NCI-H1092 (cell line): Measurements from ENCODE around the gene AQP1.

Source experiments
- DNase-seq: peaks from one replicate; lab custom pipeline; 2025; lab: John Stamatoyannopoulos, UW

Gene AQP1

DNA sequence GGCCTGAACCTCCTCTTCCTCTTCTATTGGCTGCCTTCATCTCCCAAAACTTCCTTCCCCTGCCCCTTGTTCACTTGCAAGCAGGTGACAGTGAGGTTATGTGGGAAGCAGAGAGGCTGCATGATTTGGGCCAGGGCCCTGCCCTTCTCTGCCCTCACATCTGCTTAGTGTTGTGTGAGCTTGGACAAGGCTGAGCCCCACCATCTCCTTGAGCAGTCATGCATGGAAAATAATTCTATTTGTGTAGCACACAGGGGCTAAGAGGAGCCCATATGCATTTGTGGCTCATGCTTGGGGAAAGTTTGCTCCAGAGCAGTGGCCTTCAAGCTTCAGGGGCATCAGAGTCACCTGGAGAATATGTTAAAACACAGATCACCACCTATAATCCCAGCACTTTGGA, 26.8 kb upstream of the AQP1 start:
- DNase-seq: no peak

DNA sequence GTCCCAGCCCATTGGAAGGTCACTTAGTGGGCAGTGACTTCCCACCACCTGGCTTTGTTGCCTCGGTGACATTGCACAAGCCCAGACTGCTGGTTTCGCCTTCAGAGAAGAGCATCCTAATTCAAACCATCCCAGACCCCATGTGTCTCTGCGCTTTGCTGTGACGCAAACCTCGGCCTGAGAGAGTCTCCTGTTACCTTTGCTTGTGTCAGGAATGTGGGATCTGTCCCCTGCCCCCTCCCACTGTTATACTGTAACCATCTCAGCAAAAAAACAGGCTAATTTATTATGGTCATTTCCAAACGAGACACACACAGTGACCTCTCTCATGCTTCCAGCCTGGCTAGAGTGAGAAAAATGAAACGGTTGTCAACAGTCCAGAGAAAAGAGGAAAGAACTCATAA, 25.0 kb upstream of the AQP1 start:
- DNase-seq: no peak

DNA sequence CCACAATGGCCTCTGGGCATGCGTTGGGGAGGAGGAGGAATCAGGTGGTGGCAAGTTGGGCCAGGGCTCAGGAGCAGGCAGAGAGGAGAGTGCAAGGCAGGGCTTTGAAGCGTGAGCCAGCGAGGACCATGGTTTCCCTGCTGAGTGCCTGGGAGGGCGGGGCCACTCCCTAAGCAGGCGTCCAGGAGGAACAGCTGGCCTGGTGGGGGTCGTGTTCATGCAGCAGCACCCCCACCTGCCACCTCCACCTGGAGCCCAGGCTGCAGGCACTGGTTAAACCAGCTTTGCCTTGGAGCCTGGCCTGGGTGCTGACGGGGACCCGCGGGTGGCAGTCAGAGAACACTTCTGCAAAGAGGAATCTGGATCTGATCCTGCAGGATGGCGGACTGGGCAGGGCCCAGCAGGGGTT, 24.2 kb upstream of the AQP1 start:
- DNase-seq: no peak

DNA sequence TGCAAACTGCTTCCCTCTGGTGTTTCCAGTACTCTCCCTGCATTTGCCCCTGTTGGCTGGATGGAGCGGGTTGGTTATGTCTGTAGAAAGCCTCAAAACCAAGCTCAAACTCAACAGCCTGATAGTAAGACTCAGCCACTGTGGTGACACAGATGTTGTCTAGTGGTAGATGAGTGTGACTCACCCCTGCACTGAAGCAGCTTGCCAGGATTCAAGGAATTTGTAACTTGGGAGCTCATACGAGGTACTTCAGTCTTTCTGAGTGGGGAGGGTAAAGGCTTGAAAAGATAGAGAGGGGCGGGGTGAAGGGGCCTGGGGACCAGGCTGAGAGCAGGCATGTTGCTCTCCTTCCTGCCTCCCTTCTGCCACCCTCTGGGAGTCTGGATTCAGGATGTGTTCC, 22.9 kb upstream of the AQP1 start:
- DNase-seq: no peak

DNA sequence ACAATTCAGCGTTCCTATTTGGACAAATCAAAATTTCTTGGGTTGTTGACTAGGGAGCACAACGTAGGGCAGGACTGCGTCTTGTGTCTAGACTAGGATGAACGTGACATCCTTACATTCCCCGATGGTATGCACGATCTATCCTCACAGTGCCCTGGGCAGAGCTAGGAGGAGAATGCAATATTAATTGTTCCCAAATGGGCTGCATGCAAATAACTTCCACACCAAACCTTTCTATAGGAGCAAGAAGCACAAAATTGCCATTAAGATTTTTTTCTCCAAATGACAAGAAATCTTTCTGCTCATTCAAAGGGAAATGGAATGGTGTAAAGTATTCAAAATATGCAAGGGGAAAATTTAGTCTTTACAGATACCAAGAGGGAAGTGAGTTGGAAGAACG, 21.4 kb upstream of the AQP1 start:
- DNase-seq: no peak

DNA sequence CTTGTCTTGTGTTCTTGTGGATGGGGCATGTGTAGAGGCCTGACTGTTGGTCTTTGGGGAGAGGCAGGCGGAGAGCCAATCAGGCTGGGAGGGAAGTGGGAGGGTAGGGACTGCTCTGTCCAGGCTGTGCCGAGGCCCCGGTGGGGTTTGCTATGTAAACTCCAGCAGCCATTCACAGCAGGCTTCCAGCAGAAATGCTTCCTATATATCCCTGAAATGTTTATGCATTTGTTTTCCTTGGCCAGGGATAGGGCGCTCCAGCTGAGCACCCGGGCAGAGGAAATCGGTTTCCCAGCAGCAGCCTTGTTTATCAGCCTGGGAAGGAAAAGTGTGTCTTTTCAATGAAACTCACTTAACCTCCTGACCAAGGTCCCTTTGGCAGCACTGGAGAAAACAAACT, 18.3 kb upstream of the AQP1 start:
- no peak for DNase-seq

DNA sequence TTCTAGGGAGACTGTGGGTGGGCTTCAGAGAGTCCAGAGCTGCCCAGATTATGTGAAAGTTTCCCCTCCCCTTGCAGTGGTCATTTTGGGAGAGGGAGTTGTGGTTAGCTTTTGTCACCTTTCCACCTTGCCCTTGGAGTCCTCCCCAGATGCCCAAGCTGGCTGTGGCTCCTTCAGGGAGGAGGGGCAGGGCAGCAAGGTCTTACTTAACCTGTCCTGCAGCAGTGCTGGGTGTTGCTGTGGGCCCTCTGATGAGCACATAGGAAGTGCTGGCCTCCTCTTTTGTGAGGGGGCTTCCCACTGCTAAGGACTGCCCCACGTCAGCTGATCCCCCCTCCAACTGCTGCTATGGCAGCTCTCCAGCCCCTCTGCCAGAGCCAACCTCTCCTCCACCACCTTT, 17.6 kb upstream of the AQP1 start:
- DNase-seq: no peak

DNA sequence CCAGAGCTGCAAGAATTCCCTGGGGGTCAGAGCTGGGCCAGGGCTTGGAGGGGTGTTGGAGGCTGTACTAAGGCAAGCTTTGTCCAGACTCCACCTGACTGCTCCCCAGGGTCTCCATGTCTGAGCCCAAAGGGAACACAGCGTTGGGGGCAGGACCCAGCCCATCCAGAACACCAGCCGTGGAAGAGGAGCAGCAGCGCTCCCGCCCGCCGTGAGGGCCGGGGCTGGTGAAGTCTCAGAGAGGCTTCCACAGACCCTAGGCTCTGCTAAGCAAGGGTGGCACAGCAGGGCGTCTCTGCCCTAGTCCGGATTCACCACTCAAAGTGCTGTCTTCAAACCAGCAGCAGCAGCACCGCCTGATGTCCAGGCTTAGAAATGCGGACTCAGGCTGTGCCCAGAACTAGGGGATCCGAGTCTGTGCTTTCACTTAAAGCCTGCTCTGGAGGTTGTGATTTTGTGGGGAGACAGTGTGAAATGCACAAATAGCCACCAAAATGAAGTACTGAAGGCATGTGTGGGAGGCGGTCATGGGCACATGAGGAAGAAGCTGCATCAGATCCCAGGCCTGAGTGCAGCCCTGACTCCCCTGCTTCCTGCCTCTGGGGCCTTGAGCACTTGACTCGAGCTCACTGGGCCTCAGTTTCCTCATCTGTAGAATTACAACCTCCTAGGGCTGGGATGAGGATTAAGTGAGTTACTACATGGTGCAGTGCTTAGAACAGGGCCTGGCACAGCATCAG, 16.6 kb upstream of the AQP1 start:
- no peak for DNase-seq

DNA sequence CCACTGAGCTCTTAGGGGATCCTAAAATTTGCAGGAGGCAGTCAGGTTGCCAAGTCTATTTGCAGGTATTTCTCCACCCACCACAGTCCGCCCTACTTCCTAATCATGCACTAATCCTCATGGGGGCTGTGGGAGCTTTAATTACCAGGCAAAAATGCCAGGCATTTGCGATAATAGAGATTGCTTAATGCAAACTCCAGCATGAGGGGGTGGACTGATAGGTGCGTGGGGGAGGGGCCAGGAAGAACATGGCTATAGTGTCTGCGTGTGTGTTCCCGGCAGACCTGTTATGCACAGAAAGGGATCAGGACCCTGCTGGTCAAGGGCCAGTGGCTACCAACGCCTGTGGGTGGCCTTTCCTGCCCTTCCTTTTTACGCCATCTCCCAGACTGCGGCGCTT, 15.6 kb upstream of the AQP1 start:
- DNase-seq: no peak

DNA sequence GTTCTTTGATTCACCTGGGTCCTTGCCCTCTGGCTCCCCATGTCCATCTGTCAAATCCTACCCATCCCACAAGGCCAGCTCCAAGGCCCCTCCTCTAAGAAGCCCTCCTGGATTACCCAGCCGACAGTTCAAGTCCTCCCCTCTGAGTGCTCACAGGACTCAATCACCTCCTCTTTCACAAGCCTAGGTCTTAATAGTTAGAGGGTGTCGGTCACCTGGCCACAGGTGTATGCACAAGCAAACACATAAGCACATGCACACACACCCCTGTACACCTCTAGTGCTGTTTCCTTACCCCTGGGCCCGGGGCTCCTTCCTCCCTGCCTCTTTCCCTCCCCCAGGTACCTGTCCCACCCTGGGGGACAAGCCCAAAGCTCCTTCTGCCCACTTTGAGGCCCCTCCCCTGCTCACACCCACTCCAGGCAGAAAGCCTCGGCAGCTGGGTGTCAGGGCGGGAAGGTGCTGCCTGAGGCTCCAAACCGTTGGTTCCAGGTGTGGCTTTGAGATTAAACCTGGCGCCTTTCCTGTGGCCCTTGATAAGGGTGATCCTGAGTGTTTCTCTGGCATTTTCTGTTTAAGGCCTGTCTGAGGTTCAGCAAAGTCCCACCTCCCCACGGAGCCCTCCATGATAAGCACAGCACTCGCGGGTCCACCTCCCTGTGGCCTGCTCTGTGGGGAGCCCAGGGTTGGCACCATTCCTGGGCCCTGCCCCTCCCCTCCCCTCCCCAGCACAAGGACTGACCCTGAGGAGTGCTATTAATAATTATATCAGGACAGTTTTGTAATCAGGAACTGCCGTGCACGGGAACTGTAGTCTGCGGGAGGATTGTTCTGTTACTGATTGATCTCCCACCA, 14.6 kb upstream of the AQP1 start:
- no peak for DNase-seq

DNA sequence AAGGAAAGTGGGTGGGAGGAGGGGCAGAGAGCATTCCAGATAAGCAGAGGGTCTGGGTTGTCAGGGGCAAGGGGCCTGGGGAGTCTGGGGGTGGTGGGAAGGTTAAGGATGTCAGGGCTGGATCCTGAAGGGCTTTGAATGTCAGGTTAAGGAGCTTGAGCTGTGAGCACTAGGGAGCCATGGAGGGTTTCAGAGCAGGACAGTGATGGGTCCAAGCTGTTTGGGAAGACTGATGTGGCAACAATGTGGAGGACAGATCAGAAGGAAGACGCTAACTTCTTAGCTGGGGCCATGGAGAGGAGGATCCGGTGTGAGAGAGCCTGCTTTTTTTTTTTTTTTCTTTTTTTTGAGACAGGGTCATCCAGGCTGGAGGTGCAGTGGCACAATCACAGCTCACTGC, 13.9 kb upstream of the AQP1 start:
- DNase-seq: no peak

DNA sequence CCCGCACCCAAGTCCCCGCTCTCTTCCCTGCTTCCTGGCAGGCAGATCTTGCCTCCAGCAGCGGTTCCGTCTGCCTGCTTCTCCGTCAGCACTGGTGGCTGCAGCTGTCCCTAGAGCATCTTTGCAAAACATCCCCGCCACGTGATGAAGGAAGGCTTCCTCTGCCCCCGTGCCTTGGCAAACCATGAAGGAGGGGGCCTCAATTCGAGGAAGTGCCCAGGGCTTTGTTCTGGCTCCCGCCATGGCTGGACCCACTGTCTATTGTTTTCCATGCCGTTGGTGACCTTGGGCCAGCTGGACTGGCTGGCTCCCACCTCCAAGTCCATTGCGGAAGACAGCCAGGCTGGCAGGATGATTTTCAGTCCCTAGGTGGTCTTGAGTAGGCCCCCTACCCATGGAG, 13.2 kb upstream of the AQP1 start:
- no peak for DNase-seq

DNA sequence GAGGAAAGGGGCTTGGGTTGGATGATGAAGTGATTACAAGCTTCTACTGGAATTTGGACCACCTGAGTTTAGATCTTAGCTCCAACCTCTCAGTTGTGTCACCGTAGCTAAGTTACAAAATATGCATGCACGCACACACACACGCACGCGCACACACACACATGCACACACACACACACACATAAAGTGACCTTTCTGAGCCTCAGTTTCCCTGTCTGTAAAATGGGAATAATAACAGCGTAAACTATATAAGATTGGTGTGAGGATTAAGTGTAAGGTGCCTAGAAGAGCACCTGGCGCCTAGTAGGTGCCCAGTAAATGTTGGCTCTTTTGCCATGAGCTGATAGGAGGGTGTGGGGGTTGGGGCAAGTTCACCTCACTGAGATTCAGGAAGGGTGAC, 12.6 kb upstream of the AQP1 start:
- no peak for DNase-seq

DNA sequence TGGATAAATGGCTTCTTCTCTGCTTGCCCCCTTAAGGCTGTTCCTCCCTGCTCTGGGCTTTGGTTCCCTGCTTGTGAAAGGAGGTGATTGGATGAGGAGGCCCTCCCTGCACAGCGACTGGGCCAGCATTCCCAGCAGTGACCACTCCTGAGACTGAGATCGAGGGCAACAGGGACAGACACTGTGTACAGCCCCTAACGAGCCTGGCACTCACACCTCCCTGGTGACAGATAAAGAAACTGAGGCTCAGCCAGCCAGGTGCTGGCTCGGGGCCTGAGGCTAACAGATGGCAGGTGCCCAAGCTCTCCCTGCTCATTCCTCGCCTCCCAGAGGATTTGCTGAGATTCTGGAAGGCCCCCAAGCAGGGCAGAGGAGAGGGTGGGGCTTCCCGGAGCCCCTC, 12.0 kb upstream of the AQP1 start:
- DNase-seq: no peak

DNA sequence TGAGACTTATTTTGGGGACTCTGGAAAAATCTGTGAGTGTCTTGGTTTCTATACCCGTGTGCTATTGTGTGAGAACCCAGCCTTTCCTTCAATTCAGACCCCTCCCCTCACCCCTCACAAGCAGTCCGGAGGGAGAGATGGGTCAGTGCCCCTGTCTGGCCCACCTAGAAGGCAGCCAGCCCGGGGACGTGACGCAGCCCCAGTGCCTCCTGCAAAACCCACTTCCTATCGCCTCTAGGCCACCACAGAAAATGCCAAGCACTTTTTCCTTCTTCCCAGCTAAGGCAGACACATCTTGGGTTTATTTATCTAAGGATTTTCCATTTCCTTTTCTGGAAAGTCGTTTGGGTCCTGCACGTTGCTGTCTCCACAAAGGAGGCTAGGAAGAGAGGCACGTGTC, 11.6 kb upstream of the AQP1 start:
- DNase-seq: no peak

DNA sequence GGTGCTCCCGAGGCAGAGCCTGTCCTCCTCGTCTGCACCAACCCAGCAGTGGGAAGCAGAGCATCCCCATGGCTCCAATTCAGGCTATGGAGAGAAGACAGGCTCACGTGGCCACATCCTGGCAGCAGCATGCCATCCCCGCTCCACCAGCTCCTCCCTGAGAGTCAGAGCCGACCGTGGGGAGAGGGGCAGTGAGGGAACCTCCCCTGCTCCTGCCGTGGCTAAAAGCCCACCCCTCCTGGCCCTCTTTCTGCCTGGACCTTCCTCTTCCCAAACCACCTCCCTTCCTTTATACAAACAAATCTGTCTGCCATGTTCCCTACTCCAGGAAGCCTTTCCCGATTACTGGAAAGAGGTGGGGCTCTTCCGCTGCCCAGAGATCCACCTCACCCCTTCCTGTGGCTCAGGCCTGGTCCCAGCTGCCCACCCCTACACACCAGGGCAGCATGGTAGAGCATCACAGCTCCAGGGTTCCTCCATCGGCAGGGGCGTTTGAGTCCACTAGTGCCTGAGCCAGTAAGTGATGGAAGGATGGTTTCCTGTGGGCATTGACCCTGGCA, 10.8 kb upstream of the AQP1 start:
- no peak for DNase-seq

DNA sequence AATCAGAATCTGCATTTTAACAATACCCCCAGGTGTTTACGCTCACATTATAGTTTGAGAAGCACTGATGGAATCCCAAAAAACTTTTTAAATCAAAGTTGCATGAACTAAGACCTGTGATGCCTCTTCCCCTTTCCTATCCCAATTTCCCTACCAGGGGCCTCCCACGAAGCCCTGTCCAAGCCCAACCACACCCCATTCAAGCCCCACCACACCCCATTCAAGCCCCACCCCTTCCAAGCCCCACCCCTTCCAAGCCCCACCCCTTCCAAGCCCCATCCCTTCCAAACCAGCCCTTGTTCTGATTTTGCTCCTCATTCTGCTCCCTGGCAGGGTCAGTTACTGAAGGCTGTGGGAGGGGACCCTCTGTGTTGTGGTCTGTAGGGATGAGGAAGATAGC, 9.8 kb upstream of the AQP1 start:
- no peak for DNase-seq

DNA sequence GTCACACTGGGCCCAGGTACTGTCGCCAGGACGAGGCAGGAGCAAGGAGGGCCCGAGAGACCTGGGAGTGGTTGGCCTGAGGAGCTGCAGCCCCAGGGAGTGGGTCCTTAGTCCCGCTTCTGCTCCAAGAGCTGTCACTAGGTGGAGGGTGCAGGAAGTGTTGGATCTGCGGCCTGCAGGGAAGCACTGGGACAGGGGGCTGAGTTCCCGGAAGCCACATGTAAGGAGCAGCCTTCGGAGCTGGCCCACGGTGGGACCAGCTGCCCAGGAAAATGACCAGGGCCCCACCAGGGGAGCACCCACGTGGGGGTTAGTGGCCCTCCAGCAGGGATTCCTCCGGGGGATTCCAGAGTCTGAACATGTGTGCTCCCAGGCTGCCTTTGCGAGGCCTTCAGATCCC, 9.2 kb upstream of the AQP1 start:
- DNase-seq: no peak

DNA sequence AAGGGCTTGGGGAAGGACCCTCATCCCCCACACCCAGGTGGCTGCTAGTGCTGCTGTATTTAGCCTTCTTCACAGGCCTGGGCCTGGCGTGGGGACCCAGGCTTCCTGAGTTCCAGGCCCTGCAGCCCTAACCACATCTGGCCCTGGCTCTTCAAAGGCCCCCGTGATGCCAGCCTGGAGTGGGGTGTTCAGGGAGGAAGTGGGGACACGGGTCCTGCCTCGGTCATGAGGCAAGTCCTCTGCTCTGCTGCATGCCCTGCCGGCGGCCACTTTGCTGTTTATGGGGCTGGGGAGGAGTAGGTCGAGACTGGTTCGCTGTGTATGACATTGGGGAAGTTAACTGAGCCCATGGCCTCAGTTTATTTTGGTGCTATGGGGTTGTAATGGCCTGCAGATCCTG, 8.5 kb upstream of the AQP1 start:
- DNase-seq: no peak

DNA sequence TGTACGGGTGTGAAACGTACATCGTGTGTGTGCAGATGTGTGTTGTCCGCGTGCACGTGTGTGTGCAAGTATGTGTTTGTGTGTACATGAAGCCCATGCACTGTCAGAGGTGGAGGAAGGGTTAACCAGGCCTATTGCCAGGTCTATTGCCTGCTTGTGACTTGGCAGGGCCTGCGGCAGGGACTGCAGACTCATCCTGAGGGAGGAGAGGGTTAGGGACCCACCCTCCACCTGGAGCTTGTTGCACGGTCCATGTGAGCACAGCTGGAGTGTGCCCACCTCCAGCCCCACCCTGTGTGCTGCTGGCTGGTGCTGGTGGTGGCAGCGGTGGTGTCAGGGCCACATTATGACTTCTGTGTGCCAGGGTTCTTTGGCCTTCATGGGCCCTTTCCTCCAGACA, 7.1 kb upstream of the AQP1 start:
- no peak for DNase-seq

DNA sequence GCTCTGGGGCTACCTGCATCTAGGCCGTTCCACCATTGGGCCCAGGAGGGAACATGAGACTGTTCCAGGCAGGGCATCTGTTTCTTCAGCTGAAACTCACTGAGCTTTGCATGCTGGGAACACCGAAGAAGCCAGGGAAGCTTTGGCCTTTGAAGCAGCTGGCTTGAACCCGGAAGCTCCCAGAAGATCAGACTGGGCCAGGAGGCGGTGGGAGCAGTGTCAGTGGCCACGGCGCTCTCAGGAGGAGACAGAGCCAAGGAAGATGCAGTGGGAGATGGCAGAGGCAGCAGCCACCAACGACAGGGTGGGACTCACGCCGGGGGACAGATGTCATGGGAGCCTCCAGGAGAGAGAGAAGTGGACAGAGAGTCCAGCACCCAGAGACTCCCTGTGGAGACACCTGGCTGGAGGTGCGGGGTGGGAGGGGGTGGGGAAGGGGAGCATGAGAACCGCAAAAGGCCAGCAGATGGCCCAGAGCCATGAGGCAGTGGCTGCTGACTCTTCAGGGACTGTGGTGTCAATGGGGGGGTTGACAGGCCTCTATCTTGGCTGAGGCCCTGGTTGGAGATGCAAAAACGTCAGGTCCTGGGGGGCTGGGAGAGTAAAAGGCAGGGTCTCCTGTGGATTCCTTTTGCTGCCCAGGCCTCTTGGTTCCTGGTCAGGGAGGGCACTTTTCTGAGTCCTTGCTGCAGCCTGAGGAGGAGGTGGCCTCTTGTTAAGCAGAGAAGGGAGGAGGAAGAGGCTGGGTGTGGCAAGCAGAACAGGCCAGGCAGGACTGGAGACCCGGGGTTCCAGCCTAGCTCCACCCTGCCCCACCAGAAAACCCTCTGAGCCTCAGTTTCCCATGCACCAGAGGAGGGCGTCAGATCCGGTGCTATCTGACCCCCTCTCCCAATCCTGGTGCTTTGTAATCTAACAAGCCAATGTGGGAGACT, 6.3 kb upstream of the AQP1 start:
- no peak for DNase-seq

DNA sequence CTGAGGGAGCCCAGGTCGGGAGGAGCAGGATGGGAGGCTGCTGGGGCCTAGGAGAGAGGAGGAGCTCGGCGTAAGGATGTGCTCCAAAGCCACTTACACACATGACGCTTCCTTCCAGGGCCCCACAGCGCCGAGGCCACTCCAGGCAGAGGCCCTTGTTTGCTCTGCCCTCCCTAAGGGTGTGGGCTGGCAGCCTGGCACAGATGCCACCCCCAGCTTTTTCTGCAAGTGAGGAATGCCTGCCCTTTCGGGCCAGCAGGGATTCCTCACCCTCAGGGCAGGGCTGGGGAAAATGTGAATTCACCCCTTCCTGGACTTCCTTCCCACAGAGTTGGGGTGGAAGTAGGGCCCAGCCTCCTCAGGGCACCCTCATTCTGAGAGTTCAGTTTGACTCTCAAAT, 5.6 kb upstream of the AQP1 start:
- DNase-seq: no peak
